Measurements from ENCODE around the gene FOXA1. TPM values are rescaled to one million over a fixed set of nuclear protein-coding genes. Genes with fewer than 3 reads are reported as not detected.

The FOXA1 gene
- total and polyA plus RNA-seq, 2 of the 8 experiments (the other 6 are each of a cell fraction or from before 2014, with no cell fraction given), result 0.08 to 0.20 TPM

DNA sequence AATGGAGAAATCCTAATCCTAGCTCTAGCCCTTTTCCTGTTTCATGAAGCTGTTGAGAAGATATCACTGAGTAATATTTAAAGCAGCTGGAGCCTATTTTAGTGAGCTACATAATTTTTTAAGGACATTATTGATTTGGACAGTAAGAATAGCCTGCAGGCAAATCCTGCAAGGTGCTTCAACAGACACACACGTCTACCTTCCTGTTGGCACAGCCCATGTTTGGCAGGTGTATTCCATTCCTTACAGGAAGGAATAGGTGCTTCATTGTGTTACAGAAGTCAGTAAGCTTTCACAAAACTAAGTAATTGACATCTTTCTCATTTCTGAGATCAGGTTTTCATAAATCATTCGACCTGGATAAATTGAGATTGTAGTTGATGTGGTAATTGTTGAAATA lies 50.6 kb downstream of the FOXA1 start (continued):
- TF ChIP-seq, protein P1, sequence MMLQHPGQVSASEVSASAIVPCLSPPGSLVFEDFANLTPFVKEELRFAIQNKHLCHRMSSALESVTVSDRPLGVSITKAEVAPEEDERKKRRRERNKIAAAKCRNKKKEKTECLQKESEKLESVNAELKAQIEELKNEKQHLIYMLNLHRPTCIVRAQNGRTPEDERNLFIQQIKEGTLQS (IDR thresholded peaks at IDR 0.05; ENCODE audit: insufficient read depth, low read depth, low read length), result no peak
- no peak for TF ChIP-seq SIRT6 (IDR thresholded peaks at IDR 0.05; ENCODE audit: low read length)
- TF ChIP-seq TEAD4 (IDR thresholded peaks at IDR 0.05; ENCODE audit: low read depth, low read length), result no peak
- no peak for TF ChIP-seq KDM4A (IDR thresholded peaks at IDR 0.05; ENCODE audit: low read depth, low read length, severe bottlenecking)
